ENCODE data around the gene NDUFA8.

DNA sequence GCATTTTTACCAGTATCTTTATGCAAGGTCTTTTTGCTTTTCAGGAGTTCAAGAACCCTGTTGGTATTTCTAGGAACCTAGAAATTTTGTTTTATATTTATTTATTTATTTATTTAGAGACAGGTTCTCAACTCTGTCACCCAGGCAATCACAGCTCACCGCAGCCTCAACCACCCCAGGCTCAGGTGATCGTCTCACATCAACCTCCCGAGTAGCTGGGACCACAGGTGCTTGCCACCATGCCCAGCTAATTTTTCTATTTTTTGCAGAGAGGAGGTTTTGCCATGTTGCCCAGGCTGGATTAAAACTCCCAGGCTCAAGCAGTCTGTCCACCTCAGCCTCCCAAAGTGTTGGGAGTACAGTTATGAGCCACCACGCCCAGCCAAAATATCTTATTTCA, 36.3 kb upstream of the NDUFA8 start:
- TF ChIP-seq POLR2A (IDR thresholded peaks at IDR 0.05) (no peak), POLR2AphosphoS5 (IDR thresholded peaks at IDR 0.05) (no peak), EP300 (IDR thresholded peaks at IDR 0.05; ENCODE audit: low read depth) (no peak)
- TF ChIP-seq, protein P1, sequence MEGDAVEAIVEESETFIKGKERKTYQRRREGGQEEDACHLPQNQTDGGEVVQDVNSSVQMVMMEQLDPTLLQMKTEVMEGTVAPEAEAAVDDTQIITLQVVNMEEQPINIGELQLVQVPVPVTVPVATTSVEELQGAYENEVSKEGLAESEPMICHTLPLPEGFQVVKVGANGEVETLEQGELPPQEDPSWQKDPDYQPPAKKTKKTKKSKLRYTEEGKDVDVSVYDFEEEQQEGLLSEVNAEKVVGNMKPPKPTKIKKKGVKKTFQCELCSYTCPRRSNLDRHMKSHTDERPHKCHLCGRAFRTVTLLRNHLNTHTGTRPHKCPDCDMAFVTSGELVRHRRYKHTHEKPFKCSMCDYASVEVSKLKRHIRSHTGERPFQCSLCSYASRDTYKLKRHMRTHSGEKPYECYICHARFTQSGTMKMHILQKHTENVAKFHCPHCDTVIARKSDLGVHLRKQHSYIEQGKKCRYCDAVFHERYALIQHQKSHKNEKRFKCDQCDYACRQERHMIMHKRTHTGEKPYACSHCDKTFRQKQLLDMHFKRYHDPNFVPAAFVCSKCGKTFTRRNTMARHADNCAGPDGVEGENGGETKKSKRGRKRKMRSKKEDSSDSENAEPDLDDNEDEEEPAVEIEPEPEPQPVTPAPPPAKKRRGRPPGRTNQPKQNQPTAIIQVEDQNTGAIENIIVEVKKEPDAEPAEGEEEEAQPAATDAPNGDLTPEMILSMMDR (IDR thresholded peaks at IDR 0.05): no peak

Measured in transverse colon (tissue), 4 donors.